H9 (cell line): Measurements from ENCODE around the gene COPB2. TPM values are rescaled to one million over a fixed set of nuclear protein-coding genes. Genes with fewer than 3 reads are reported as not detected.

Experiments
- DNase-seq: peaks from one replicate; pipeline ENCODE4 v3.0.0-alpha.2; 2017
- H2AFZ ChIP-seq: one replicate; pipeline ENCODE4 v1.6.1; 2013; ENCODE audit warnings: mild to moderate bottlenecking, low read length, control low read depth, moderate library complexity
- H2AK5ac ChIP-seq: 2 replicates; pipeline ENCODE4 v1.6.1; 2013; ENCODE audit warnings: low read length, control low read depth, mixed read lengths; ENCODE audit not compliant: insufficient read length
- H2BK120ac ChIP-seq: one replicate; pipeline ENCODE4 v1.6.1; 2013; ENCODE audit warnings: low read depth, mild to moderate bottlenecking, low read length, control low read depth, inconsistent platforms; ENCODE audit not compliant: poor library complexity, severe bottlenecking
- H2BK12ac ChIP-seq: 2 replicates; pipeline ENCODE4 v1.6.1; 2013; ENCODE audit warnings: low read length, control low read depth, mixed read lengths, low read depth; ENCODE audit not compliant: insufficient read length
- H2BK15ac ChIP-seq: 2 replicates; pipeline ENCODE4 v1.6.1; 2013; ENCODE audit warnings: low read depth, low read length, control low read depth
- H2BK20ac ChIP-seq: one replicate; pipeline ENCODE4 v1.6.1; 2013; ENCODE audit warnings: low read depth, mild to moderate bottlenecking, low read length, control low read depth, inconsistent platforms; ENCODE audit not compliant: poor library complexity, severe bottlenecking
- H2BK5ac ChIP-seq: 2 replicates; pipeline ENCODE4 v1.6.1; 2013; ENCODE audit warnings: low read length, control low read depth, mixed read lengths; ENCODE audit not compliant: insufficient read length
- H3K14ac ChIP-seq: 2 replicates; pipeline ENCODE4 v1.6.1; 2013; ENCODE audit warnings: low read length, control low read depth; ENCODE audit not compliant: insufficient read depth
- H3K18ac ChIP-seq: 2 replicates; pipeline ENCODE4 v1.6.1; 2013; ENCODE audit warnings: low read depth, mild to moderate bottlenecking, mixed read lengths, low read length, control low read depth; ENCODE audit not compliant: insufficient read length
- H3K23ac ChIP-seq: 2 replicates; pipeline ENCODE4 v1.6.1; 2013; ENCODE audit warnings: low read length, control low read depth, mixed read lengths, low read depth; ENCODE audit not compliant: insufficient read length
- H3K23me2 ChIP-seq: 2 replicates; pipeline ENCODE4 v1.6.1; 2013; ENCODE audit warnings: low read depth, mild to moderate bottlenecking, mixed read lengths, low read length, control low read depth; ENCODE audit not compliant: insufficient read length, poor library complexity, severe bottlenecking
- H3K27ac ChIP-seq: 2 replicates; pipeline ENCODE4 v1.5.1; 2013; ENCODE audit warnings: low read length, control low read depth, mixed read lengths, low read depth; ENCODE audit not compliant: insufficient read length
- H3K27me3 ChIP-seq: 2 replicates; pipeline ENCODE4 v1.6.1; 2013; ENCODE audit warnings: low read length, control low read depth, inconsistent platforms; ENCODE audit not compliant: insufficient read depth
- H3K4ac ChIP-seq: 2 replicates; pipeline ENCODE4 v1.6.1; 2013; ENCODE audit warnings: low read depth, mild to moderate bottlenecking, control low read depth, inconsistent platforms, low read length, moderate library complexity
- H3K4me1 ChIP-seq: 2 replicates; pipeline ENCODE4 v1.6.1; 2013; ENCODE audit warnings: low read length, control low read depth, inconsistent platforms; ENCODE audit not compliant: insufficient read depth
- H3K4me2 ChIP-seq: 2 replicates; pipeline ENCODE4 v1.6.1; 2013; ENCODE audit warnings: low read length, control low read depth, mixed read lengths; ENCODE audit not compliant: insufficient read length, insufficient read depth
- H3K56ac ChIP-seq: 2 replicates; pipeline ENCODE4 v1.6.1; 2013; ENCODE audit warnings: low read depth, mild to moderate bottlenecking, mixed read lengths, low read length, control low read depth; ENCODE audit not compliant: insufficient read length
- H3K79me1 ChIP-seq: 2 replicates; pipeline ENCODE4 v1.6.1; 2013; ENCODE audit warnings: low read depth, mild to moderate bottlenecking, moderate library complexity, low read length, control low read depth, inconsistent platforms; ENCODE audit not compliant: insufficient read depth, poor library complexity, severe bottlenecking
- H3K79me2 ChIP-seq: 2 replicates; pipeline ENCODE4 v1.6.1; 2013; ENCODE audit warnings: low read length, control low read depth, inconsistent platforms; ENCODE audit not compliant: insufficient read depth
- H3K9ac ChIP-seq: 2 replicates; pipeline ENCODE4 v1.6.1; 2013; ENCODE audit warnings: low read length, control low read depth, mixed read lengths; ENCODE audit not compliant: insufficient read length; ENCODE audit errors: extremely low read depth
- H3K9me3 ChIP-seq: one replicate; pipeline ENCODE4 v1.6.1; 2013; ENCODE audit warnings: low read depth, low read length, inconsistent platforms; ENCODE audit not compliant: control insufficient read depth
- H3T11ph ChIP-seq: one replicate; pipeline ENCODE4 v1.6.1; 2013; ENCODE audit warnings: mild to moderate bottlenecking, low read length, control low read depth, inconsistent platforms
- H4K20me1 ChIP-seq: one replicate; pipeline ENCODE4 v1.6.1; 2013; ENCODE audit not compliant: control insufficient read depth, insufficient read length, insufficient read depth
- H4K5ac ChIP-seq: 2 replicates; pipeline ENCODE4 v1.6.1; 2013; ENCODE audit warnings: low read depth, mild to moderate bottlenecking, mixed read lengths, low read length, control low read depth; ENCODE audit not compliant: insufficient read length
- H4K8ac ChIP-seq: replicated peaks from 2 replicates; pipeline ENCODE4 v1.6.1; 2013; ENCODE audit warnings: low read length, control low read depth, mixed read lengths, low read depth; ENCODE audit not compliant: insufficient read length
- H4K91ac ChIP-seq: 2 replicates; pipeline ENCODE4 v1.6.1; 2013; ENCODE audit warnings: low read depth, mild to moderate bottlenecking, moderate library complexity, mixed read lengths, low read length, control low read depth; ENCODE audit not compliant: insufficient read length
- H3K27ac Mint-ChIP-seq, 3 experiments: 2 replicates in 2 of 3; 3 replicates in 1 of 3; pipeline ENCODE4 v1.8.0; 2020 to 2021; ENCODE audit warnings: mixed read lengths in 3 of 3, mild to moderate bottlenecking in 1 of 3, moderate library complexity in 1 of 3
- H3K27me3 Mint-ChIP-seq: 2 replicates; pipeline ENCODE4 v1.8.0; 2021; ENCODE audit warnings: low read depth, mild to moderate bottlenecking, moderate library complexity, mixed read lengths
- H3K36me3 Mint-ChIP-seq, 3 experiments: 2 replicates in 2 of 3; 3 replicates in 1 of 3; pipeline ENCODE4 v1.8.0; 2020 to 2021; ENCODE audit warnings: low read depth in 3 of 3, mixed read lengths in 3 of 3; ENCODE audit not compliant: insufficient read depth in 1 of 3
- H3K4me1 Mint-ChIP-seq, 2 experiments: 2 replicates each; pipeline ENCODE4 v1.8.0; 2020; ENCODE audit warnings: mixed read lengths in 2 of 2
- H3K4me3 Mint-ChIP-seq, 2 experiments: 2 replicates in 1 of 2; 3 replicates in 1 of 2; pipeline ENCODE4 v1.8.0; 2020 to 2021; ENCODE audit warnings: mild to moderate bottlenecking in 2 of 2, mixed read lengths in 2 of 2, moderate library complexity in 1 of 2
- H3K9me3 Mint-ChIP-seq, 2 experiments: 2 replicates in 1 of 2; 3 replicates in 1 of 2; pipeline ENCODE4 v1.8.0; 2020; ENCODE audit warnings: mild to moderate bottlenecking in 2 of 2, mixed read lengths in 2 of 2, moderate library complexity in 1 of 2
- WGBS: extraction: QIAGEN DNeasy Blood & Tissue Kit; methylation state at CpG from one replicate; pipeline ENCODE4 v1.1.7; 2013; ENCODE audit warnings: missing lambda C conversion rate, low lambda C conversion rate, mixed read lengths; ENCODE audit not compliant: insufficient read length; ENCODE audit errors: extremely low coverage; 5-methylcytosine and 5-hydroxymethylcytosine counted together
- total RNA-seq: library from RNA; stranded (reverse); gene quantifications from 2 replicates; pipeline ENCODE4 v1.2.1, GENCODE V29; 2021
- TF ChIP-seq, protein P1 (sequence below): fragments of 200-600 bp; sonication (generic); conservative IDR thresholded peaks from 3 replicates; pipeline ENCODE4 v1.8.0; 2021; ENCODE audit warnings: antibody characterized with exemption, mild to moderate bottlenecking

The COPB2 gene
- total RNA-seq, 1 experiment from 2014 or later = 121 TPM

GRCh38 chr3:139322346-139322745 lies 67.1 kb downstream of the COPB2 start:
- H4K20me1 ChIP-seq = no peaks in the 10 kb centered on the region
- H2BK20ac ChIP-seq = no peak overlapping the region
- H3K79me2 ChIP-seq = no peaks in the 10 kb centered on the region
- no peaks in the 10 kb centered on the region for H3K4me1 ChIP-seq
- no peaks in the 10 kb centered on the region for H3K27me3 ChIP-seq
- no peaks in the 10 kb centered on the region for H3K79me1 ChIP-seq
- H3K9me3 ChIP-seq = no peaks in the 10 kb centered on the region
- TF ChIP-seq, protein P1, sequence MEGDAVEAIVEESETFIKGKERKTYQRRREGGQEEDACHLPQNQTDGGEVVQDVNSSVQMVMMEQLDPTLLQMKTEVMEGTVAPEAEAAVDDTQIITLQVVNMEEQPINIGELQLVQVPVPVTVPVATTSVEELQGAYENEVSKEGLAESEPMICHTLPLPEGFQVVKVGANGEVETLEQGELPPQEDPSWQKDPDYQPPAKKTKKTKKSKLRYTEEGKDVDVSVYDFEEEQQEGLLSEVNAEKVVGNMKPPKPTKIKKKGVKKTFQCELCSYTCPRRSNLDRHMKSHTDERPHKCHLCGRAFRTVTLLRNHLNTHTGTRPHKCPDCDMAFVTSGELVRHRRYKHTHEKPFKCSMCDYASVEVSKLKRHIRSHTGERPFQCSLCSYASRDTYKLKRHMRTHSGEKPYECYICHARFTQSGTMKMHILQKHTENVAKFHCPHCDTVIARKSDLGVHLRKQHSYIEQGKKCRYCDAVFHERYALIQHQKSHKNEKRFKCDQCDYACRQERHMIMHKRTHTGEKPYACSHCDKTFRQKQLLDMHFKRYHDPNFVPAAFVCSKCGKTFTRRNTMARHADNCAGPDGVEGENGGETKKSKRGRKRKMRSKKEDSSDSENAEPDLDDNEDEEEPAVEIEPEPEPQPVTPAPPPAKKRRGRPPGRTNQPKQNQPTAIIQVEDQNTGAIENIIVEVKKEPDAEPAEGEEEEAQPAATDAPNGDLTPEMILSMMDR = no peak
- no peak overlapping the region for H3K27ac Mint-ChIP-seq
- H3K4me3 Mint-ChIP-seq = no peak overlapping the region
- no CpG with 5 or more reads among the region's 5 CpGs for WGBS
- H2AFZ ChIP-seq = no peak overlapping the region
- peaks cover 5 to 8% of the 10 kb centered on the region in 2 experiments for H3K4me1 Mint-ChIP-seq
- no peak overlapping the region for H3K23ac ChIP-seq
- H4K91ac ChIP-seq = no peak overlapping the region
- no peak overlapping the region for H3K14ac ChIP-seq
- no peak for DNase-seq
- H3T11ph ChIP-seq = no peak overlapping the region
- no peaks in the 10 kb centered on the region; a peak in 1 of 7 replicates for H3K36me3 Mint-ChIP-seq
- no peaks in the 10 kb centered on the region for H3K9me3 Mint-ChIP-seq
- H2BK15ac ChIP-seq = no peak overlapping the region
- no peak overlapping the region for H2BK5ac ChIP-seq
- H3K27me3 Mint-ChIP-seq = peaks cover 32% of the 10 kb centered on the region
- H2BK120ac ChIP-seq = no peak overlapping the region
- H2AK5ac ChIP-seq = no peak overlapping the region
- no peak overlapping the region for H4K5ac ChIP-seq
- no peak overlapping the region for H3K18ac ChIP-seq
- no peak overlapping the region for H3K4me2 ChIP-seq
- H3K4ac ChIP-seq = no peak overlapping the region
- H3K9ac ChIP-seq = no peak overlapping the region
- H4K8ac ChIP-seq = no peak overlapping the region
- H3K56ac ChIP-seq = no peak overlapping the region
- no peaks in the 10 kb centered on the region for H3K23me2 ChIP-seq
- H2BK12ac ChIP-seq = no peak overlapping the region
- no peak overlapping the region for H3K27ac ChIP-seq
